NB4 (cell line): ENCODE measurements around the gene TM9SF3.

ENCODE experiments used
- DNase-seq: peaks from one replicate; pipeline ENCODE4 v3.0.0; 2010; ENCODE audit warnings: low read depth
- H3K4me3 ChIP-seq: one replicate; pipeline ENCODE4 v1.5.1; 2011; ENCODE audit warnings: mild to moderate bottlenecking, low read depth, low read length, moderate library complexity
- CTCF ChIP-seq: IDR thresholded peaks from one replicate; pipeline ENCODE4 v1.5.1; 2012; ENCODE audit warnings: low read depth, low read length
- MAX ChIP-seq: IDR thresholded peaks from 2 replicates; pipeline ENCODE4 v1.6.1; 2011; ENCODE audit warnings: low read depth, low read length
- MYC ChIP-seq: IDR thresholded peaks from 2 replicates; pipeline ENCODE4 v1.6.1; 2011; ENCODE audit warnings: low read depth, low read length
- POLR2A ChIP-seq: IDR thresholded peaks from 2 replicates; pipeline ENCODE4 v1.6.1; 2011; ENCODE audit warnings: mild to moderate bottlenecking; ENCODE audit not compliant: insufficient read length; ENCODE audit errors: extremely low read depth

TM9SF3 gene

GRCh38 chr10:96493871-96494525, 92.8 kb downstream of the TM9SF3 start:
- H3K4me3 ChIP-seq = no peak overlapping the region
- TF ChIP-seq CTCF (no peak), POLR2A (no peak), MYC (no peak), MAX (no peak)
- no peak for DNase-seq

- no peak overlapping the region for H3K4me3 ChIP-seq
- TF ChIP-seq POLR2A (no peak), MAX (no peak), MYC (no peak), CTCF (no peak)
- no peak for DNase-seq
These were observed 93.6 kb downstream of the TM9SF3 start for GRCh38 chr10:96493254-96493653.

GRCh38 chr10:96491303-96491702, 95.5 kb downstream of the TM9SF3 start:
- DNase-seq = peak; percentile 23
- no peak for TF ChIP-seq MAX
- TF ChIP-seq CTCF = peak; percentile 13

GRCh38 chr10:96488161-96488935, 98.5 kb downstream of the TM9SF3 start:
- no peak for DNase-seq

More at GRCh38 chr10:96491303-96491702, 95.5 kb downstream of the TM9SF3 start:
- no peak overlapping the region for H3K4me3 ChIP-seq

More at GRCh38 chr10:96488161-96488935, 98.5 kb downstream of the TM9SF3 start:
- H3K4me3 ChIP-seq = no peak overlapping the region
- TF ChIP-seq POLR2A (no peak), CTCF (no peak), MAX (no peak), MYC (no peak)
